ENCODE results near the gene MCF2L. TPM values are rescaled to one million over a fixed set of nuclear protein-coding genes. Genes with fewer than 3 reads are reported as not detected.

The MCF2L gene
- total RNA-seq, 1 donor from 2014 or later = under 0.01 TPM

- no peaks in the 10 kb centered on the region for H3K36me3 ChIP-seq (ENCODE audit: control insufficient read depth, insufficient read depth, low read length)
- H3K27me3 ChIP-seq (ENCODE audit: control insufficient read depth, insufficient read depth, low read length) = peaks cover 14% of the 10 kb centered on the region
- DNase-seq (ENCODE audit: low read depth) (no peak), FAIRE-seq (no peak)
- H3K4me3 ChIP-seq (ENCODE audit: low read depth, low read length) = no peak overlapping the region
- TF ChIP-seq CTCF (IDR thresholded peaks at IDR 0.05; ENCODE audit: insufficient read depth, low read length, severe bottlenecking) = no peak
These were observed 37.6 kb downstream of the MCF2L start for GRCh38 chr13:113006660-113007059.

- FAIRE-seq (no peak), DNase-seq (ENCODE audit: low read depth) (no peak)
- TF ChIP-seq CTCF (IDR thresholded peaks at IDR 0.05; ENCODE audit: insufficient read depth, low read length, severe bottlenecking) = no peak
- Histone ChIP-seq H3K27me3 (ENCODE audit: control insufficient read depth, insufficient read depth, low read length) (peaks cover 9% of the 10 kb centered on the region), H3K4me3 (ENCODE audit: low read depth, low read length) (no peak overlapping the region), H3K36me3 (ENCODE audit: control insufficient read depth, insufficient read depth, low read length) (no peaks in the 10 kb centered on the region)
These were observed 39.8 kb downstream of the MCF2L start for GRCh38 chr13:113008851-113009250.

- no peak for FAIRE-seq
- Histone ChIP-seq H3K27me3 (ENCODE audit: control insufficient read depth, insufficient read depth, low read length) (peaks cover 9% of the 10 kb centered on the region), H3K4me3 (ENCODE audit: low read depth, low read length) (no peak overlapping the region), H3K36me3 (ENCODE audit: control insufficient read depth, insufficient read depth, low read length) (no peaks in the 10 kb centered on the region)
- TF ChIP-seq CTCF (IDR thresholded peaks at IDR 0.05; ENCODE audit: insufficient read depth, low read length, severe bottlenecking) = no peak
- DNase-seq (ENCODE audit: low read depth) = no peak
These were observed 40.9 kb downstream of the MCF2L start for GRCh38 chr13:113009743-113010509.

- H3K27me3 ChIP-seq (ENCODE audit: control insufficient read depth, insufficient read depth, low read length) = peaks cover 9% of the 10 kb centered on the region
- FAIRE-seq = no peak
- no peaks in the 10 kb centered on the region for H3K36me3 ChIP-seq (ENCODE audit: control insufficient read depth, insufficient read depth, low read length)
- DNase-seq (ENCODE audit: low read depth) = no peak
- TF ChIP-seq CTCF (IDR thresholded peaks at IDR 0.05; ENCODE audit: insufficient read depth, low read length, severe bottlenecking) = no peak
- no peak overlapping the region for H3K4me3 ChIP-seq (ENCODE audit: low read depth, low read length)
These were observed 41.5 kb downstream of the MCF2L start for GRCh38 chr13:113010510-113010865.

- Histone ChIP-seq H3K36me3 (ENCODE audit: control insufficient read depth, insufficient read depth, low read length) (no peaks in the 10 kb centered on the region), H3K4me3 (ENCODE audit: low read depth, low read length) (no peak overlapping the region), H3K27me3 (ENCODE audit: control insufficient read depth, insufficient read depth, low read length) (peaks cover 2% of the 10 kb centered on the region)
- peak; percentile 90 for FAIRE-seq
- TF ChIP-seq CTCF (IDR thresholded peaks at IDR 0.05; ENCODE audit: insufficient read depth, low read length, severe bottlenecking) = no peak
- DNase-seq (ENCODE audit: low read depth) = peak; percentile 13
These were observed 44.3 kb downstream of the MCF2L start for GRCh38 chr13:113013303-113013702.
